CD4-positive, alpha-beta T cell treated with Interleukin-21 for 1 hour (primary cell): Measurements from ENCODE around the gene SLC15A5.

Source experiments
- DNase-seq: peaks from one replicate; pipeline ENCODE4 v3.0.0-alpha.2; 2020

SLC15A5 gene, protein sequence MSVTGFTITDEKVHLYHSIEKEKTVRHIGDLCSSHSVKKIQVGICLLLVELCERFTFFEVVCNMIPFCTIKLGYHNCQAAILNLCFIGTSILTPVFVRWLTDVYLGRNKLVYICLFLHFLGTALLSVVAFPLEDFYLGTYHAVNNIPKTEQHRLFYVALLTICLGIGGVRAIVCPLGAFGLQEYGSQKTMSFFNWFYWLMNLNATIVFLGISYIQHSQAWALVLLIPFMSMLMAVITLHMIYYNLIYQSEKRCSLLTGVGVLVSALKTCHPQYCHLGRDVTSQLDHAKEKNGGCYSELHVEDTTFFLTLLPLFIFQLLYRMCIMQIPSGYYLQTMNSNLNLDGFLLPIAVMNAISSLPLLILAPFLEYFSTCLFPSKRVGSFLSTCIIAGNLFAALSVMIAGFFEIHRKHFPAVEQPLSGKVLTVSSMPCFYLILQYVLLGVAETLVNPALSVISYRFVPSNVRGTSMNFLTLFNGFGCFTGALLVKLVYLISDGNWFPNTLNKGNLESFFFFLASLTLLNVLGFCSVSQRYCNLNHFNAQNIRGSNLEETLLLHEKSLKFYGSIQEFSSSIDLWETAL

DNA sequence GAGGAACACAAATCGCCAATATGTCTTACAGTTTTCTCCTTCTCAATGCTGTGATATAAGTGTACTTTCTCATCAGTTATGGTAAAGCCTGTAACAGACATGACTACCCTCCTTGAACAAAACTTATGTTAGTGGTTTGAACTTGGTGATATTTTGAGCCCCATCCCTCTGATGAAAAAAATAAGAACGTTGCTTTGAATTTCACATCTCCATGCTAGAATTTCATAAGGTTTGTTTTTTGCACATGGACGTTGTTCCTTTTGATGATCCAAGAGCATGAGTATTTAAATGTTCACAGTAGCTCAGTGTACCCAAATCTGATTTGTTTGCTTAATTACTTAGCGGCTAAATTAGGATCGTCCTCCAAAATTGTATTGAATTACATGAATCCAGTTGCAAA is at the start of gene SLC15A5:
Gene SLC15A5, minus strand, starts transcription at position 101 of the 400 bp plus-strand sequence. Its CDS starts 0 bp downstream, at position 101.
- DNase-seq, result no peak

DNA sequence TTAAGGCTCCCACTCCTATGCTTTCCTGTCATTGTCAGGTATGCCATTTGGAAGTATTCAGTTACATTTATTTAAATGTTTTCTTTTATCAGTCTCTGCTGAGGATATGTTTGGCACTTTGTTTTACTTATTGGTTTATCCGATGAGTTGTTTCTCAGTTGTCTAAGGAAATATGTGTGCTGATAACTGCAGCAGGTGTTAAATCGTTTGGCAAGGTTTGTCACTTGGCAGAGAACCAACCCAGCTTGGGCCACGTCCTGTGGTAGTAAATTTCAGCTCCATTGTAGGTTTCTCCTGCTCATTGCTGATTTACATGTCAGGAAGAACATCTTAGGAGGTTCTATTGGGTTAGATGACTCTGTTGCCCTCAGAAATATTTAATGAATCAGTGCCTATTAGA is 47.9 kb upstream of the SLC15A5 start:
- DNase-seq, result no peak

DNA sequence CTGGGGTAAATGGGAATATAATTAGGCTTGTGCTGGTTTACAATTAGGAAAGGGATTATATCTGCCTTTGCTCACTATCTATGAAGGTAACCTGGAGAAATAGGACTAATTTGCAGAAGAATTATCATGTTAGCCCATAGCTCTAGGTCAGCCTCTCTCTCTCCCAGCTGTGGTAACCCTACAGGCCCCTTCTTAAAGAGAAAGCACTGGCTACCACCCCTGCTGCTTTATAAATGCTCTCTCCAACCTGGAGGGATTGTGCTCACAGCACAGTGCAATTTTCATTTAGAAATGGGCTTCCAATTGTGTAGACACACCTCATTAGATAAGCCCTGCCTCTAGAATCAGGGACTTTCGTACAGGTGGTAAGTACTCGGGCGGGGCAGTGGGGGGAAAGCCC is 47.3 kb upstream of the SLC15A5 start:
- no peak for DNase-seq

DNA sequence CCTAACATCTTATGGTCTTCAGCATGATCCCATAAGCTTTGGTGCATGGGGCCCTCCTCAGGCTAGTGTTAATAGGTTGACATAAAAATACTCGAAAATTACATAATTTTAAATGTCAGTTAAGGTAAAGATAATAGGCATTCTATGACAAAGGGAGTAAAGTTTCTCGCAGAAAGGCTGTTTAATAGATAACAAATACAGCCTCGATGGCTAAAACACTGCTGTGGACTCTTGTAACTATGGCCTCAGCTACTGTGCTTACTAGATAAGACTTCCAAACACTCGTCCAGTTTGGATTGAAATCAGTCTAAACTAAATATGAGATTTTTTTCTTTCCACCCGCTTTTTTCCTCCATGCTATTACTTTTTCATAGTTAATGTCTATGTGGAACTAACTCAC is 46.8 kb upstream of the SLC15A5 start:
- DNase-seq, result no peak

DNA sequence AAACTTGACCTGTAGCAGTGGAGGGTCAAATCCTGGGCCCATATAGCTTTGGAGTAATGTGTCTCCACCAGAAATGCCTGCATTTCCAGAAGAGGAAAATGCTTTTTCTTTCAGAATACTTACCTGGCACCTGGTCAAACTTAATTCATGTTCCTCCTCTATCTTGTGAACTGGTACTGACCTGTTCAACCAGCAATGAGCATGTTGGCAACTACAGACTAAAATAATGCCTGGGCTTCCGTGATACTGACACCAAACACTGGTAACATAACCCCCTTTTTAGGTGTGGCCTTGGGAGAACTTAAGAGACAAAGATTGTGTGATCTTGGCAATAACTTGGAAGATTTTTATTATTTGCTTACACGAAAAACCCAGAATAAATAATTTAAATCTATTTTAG is 46.2 kb upstream of the SLC15A5 start:
- no peak for DNase-seq

DNA sequence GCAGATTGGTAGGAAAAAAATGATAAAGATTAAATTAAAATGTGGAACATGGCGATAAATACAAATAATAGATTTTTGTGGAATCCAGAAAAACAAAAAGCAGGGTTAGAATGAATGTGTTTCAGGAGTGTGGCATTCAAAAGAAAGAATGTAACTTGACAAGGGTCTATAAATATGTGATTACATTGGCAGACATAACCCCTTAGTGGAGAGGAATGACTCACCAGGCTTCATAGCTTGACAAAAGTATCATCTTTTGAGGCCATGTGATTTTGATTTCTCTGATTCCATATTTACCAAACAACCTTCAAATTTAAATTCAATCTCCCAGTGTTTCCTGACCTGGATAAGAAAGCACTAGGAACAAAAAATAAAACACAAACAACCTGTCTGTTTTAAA is 45.5 kb upstream of the SLC15A5 start:
- no peak for DNase-seq

DNA sequence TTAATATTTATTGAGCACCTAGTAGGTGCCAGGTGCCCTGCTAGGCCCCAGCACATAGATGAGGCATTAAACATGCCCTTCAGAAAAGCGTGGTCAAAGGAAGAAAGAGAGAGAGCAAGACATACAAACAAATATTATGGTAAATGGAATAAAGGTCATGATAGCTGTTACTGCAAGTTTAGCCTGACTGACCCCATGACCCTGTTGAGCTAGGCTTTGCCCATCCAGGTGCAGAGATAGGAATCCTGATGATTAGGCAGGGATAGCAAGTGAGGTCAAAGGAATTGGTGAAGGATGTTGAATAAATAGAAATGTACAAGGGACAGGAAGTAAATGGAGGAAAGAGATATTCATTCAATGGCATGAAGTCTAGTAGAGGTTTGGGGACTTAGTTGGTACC is 33.4 kb upstream of the SLC15A5 start:
- DNase-seq, result no peak

DNA sequence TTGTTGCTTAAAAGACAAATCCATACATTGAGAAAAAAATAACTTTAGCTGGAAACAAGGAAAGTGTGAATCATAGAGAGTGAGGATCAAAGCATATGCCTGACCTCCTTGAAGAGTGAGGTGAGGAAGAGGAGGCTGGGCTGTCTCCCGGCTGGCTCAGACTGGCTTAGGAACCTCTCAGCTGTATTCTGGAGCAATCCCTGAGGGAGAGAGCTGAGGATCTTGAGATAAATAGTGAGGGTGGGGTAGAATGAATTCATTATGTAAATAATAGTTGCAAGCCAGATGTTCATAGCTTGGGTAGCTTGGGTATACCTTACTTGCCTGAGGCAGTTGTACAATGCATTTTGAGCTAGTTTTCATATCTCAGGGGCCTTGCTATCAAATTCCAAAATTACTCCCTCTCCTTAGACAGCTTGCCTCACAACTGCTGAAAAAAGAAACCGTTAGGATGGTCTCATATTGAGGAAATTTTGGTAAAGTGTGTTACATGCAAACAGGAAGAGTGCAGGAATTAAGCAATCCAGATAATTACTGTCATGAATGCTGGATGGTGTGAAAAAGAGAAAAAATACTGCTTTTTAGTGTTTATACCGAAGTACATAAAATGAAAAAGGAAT is 30.5 kb upstream of the SLC15A5 start:
- DNase-seq, result no peak

DNA sequence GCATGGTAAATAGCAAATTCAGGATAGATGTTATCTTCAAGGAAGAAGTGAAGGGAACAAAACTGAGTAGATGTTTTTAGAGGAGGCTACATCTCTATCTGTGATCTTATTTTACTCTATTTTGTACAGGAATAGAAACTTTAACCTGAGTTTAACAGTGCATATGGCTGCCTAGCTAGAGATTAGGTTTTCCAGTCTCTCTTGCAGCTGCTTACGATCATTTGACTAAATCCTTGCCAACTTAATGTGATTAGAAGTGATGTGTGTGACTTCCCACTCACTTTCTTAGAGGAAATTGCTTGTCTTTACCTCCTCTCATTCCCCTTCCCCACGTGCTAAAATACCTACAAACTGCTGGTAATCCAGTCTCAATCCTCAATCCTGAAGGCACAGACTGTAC is 26.5 kb upstream of the SLC15A5 start:
- DNase-seq, result no peak

DNA sequence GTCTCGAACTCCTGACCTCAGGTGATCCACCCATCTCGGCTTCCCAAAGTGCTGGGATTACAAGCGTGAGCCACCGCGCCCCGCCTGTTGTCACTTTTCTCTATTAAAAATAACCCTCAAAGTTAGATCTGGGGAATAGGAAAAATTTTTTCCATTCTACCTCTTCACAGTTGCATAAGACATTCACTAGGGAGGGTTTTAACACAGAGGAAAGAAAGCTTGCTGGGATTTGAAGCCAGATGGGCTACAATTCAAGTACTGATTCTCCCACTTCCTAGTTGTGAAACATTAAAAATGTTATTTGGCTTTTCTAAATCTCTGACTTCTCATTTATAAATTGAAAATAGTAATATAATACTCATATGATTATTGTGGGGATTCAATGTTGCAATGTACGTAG is 23.3 kb upstream of the SLC15A5 start:
- no peak for DNase-seq

DNA sequence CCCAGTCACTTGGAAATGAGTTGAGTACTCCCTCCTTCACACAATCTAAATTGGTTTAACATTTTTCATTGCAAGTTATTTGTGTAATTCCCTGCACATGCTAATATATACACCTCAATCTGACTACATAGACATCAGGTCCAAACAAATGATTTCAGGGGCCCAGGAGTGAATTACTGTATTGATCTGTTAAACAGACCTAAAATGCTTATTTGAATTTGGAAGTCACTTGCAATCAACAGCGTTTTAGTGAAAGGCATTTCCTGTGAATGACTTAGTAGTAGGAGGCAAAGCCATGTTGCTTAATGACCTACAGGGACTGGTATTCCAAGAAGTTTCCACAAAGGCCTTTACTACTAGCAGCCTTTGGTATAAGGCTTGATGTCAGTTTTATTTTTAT is 22.6 kb upstream of the SLC15A5 start:
- no peak for DNase-seq

DNA sequence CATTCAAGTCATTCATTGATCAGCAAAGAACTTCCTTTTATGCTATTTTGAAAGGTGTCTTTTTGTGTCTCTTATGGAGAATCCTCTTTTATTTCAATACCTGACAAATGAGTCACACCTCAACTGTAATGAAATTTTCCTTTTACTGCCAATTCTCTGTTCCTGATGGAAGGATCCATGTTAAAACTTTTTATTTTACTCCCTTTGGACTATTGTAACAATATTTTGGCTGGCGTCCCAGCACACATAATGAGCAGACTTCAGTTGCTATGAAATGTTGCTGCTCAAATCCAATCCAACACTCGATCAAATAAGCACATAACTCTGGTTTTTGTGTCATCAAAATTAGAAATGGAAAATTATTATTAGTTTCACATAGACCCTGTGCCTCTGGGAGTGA is 21.9 kb upstream of the SLC15A5 start:
- DNase-seq, result no peak

DNA sequence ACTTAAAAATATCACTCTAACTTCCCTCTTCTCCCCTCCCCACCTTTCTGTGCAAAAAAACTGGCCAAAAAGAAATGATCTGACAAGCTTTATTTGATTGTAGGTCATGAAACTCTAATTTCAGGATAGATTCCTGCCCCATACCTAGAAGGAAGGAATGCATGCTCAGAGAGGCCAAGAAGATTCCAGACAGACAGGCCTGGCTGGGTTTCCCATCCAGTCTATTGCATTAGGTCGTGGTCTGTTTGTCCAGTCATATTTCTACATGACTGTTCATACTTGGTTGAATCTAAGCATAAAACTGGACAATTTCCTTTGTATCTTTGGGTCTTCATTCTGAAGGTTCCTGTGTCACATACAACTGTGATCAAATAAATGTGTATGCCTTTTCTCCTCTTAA is 20.0 kb upstream of the SLC15A5 start:
- DNase-seq, result no peak

DNA sequence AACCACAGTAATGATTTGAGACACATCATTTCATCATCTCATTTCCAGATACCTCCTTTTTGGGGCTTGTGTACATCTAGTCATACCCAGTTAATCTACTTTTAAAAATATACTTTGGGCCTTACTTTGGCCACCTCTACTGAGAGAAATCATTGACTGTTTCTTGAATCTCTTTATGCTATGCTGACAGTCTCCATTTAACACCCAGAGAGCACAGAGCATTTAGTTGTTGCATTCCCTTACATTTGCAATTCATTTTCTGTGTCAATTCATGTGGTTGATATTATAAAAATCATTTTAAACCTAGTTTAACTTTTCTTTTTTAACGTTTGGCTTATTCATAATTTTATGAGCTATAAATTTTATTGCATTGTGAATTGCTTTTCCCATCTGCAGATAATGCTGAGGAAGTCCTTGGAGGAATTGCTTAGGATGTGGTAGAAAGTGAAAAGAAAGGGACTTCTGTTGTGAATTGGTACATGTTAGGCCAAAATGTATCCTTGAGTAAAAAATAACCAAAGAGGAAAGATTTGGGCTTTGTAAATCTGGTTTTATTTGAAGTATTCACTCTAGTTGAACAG is 17.0 kb upstream of the SLC15A5 start:
- DNase-seq, result no peak

DNA sequence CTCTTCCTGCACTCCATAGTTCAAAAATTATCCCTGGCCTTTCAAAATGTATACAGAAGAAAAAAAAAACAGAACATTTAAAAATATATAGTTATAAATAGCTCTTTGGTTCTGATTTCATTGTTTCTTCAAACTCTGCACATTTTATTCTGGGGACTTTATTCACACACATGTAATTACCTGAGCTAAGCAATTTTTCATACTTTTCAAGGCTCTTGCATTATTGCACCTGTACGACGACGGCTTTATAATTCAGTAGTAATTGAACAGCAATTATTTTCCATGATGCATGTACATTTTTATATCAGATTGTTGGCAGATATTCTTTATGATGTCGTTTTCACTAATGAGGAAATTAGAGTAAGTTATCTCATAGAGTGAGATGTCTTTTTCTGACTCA is 13.5 kb upstream of the SLC15A5 start:
- DNase-seq, result no peak

DNA sequence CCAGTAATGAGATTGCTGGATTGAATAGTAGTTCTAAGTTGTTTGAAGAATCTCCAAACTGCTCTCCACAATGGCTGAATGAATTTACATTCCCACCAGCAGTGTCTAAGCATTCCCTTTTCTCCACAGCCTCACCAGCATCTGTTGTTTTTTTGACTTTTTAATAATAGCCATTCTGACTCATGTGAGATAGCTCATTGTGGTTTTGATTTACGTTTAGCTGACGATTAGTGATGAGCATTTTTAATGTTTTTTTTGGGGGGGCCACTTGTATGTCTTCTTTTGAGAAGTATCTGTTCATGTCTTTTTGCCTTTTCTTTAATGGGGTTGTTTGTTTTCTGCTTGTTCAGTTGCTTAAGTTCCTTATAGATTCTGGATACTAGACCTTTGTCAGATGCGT is 8.1 kb upstream of the SLC15A5 start:
- DNase-seq, result no peak

DNA sequence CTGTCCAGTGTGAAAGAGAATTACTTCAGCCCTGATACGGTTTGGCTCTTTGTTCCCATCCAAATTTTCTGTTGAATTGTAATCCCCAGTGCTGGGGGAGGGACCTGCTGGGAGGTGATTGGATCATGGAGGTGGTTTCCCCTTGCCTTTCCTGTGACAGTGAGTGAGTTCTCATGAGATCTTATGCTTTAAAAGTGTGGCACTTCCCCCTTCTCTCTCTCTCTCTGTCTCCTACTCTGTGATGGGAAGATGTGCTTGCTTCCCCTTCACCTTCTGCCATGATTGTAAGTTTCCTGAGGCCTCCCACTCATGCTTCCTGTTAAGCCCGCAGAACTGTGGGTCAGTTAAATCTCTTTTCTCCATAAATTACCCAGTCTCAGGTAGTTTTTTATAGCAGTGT is 5.5 kb upstream of the SLC15A5 start:
- no peak for DNase-seq

DNA sequence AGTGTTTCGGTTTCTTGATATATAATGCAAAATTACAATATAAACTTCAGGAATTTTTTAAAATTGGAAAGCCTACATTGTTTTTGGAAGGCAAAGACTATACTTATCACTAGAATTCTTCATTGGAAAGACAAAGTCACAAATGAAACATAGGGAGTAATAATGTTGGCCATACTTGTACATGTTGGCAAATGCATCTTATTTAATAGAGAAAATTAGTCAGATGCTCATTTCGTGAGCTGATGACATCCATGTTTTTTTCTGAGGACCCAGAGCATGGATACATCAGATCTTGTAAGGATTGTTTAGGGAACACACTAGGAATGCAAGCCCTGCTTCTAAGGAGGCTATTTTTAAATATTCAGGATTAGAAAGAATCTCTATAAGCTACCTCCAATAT is 4.6 kb upstream of the SLC15A5 start:
- no peak for DNase-seq

DNA sequence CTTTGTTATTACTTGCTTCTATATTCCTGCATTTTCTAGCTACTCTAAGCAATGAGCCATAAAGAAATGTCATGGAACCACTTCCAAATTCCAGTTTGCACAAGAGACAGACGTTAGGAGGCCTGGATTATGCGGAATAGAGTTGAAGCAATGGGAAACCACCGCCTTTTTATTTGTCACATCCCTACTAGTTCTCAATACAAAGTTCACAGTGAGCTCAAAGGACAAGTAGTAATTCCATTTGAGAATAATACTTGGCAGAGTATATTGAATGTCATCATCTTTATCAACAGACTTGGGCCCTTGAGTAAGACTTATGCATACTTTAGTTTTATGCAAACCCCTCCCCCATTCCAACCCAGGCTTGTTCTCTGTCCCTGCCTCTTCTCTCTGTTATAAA is 3.7 kb upstream of the SLC15A5 start:
- no peak for DNase-seq

DNA sequence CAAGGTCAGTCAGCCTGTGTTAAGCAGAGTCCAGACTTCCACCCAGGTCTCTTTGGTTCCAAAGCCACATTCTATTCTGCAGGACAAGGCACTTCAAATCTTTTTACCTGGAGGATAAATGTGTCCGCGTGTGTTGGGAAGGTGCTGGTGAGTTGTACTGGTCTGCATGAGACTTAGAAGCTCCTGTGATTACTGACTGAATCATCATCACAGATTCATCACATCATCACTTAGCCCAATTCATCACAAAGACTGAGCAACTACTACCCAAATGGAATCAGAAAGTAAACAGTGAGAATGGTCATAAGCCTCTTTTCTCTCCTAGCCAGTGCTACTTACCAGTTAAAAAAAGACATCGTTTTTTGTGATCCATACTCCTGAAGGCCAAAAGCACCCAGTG is 5.3 kb downstream of the SLC15A5 start:
- DNase-seq, result no peak

DNA sequence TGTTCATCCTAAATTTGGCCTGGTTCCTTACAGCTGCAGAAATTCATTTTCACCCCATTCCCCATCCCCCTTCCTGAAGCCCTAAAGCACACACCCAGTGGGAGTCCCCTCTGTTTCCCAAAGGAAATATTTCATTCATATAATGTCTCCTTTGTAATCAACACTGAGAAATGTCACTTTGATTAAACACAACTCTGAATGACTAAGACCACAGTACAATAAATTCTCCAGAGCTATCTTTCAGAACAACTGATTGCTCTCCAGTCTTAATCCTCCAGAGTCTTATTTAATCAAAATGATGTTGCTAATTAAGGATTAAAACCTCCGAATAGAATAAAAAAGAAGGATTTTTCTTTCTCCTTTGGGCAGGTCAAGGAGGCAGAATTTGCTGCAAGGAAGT is 6.4 kb downstream of the SLC15A5 start:
- no peak for DNase-seq

DNA sequence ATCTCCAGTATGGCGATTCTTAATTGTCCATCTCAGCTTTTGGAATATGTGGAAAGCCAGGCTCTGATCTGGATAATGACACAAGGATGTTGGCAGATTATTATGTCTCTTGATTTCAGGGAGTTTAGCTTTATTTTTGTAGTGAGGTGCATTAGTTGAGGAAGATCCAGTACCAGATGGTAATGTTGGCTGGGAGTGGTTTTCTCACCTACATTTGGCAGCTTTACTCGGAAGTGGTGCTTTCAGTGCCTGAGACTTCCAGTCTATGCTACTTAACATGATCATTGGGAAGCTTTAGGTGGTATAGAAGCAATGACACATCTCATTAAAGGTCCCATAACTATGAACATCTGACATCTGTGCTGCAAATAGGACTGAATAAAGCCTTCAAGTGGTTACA is 7.5 kb downstream of the SLC15A5 start:
- no peak for DNase-seq

DNA sequence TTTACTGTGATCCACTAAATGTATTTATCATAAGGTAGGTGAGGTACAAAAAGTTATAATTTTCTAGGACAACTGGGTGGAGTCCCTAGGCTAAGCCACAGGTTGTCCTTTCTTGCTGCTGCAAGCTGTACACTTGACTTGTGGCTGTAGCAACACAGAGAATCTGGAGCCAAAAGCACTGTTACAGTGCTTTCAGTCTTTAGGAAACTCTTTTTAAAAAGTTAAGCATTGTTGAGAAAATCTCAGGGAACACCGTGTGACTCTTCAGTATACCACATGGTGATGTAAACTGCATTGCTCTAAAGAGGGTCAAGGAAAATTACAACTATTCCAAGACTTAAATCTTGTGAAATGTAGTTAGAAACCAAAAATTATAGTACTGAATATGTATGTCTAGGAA is 11.4 kb downstream of the SLC15A5 start:
- no peak for DNase-seq

DNA sequence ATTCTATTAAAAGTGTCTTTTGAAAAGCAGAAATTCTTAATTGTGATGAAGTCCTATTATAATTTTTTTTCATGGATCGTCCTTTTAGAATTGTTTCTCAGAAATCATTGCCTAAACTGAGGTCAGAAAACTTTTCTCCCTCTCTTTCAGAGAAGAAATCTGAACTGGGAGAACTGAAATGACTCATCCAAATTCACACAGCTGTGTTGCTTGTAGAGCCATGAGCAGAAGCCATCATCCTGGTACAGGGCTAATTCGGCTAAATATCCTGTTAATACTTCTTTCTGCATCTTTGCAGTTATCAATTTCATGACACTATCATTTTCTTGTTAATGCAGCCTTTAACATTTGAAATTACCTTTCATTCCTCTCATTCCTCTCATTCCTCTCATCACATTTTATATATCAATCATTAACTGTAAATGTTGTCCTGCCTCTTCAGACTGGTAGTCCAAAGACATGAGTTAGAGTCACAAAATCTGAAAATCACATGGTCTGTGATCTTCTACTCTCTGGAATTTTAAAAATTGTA is 15.5 kb downstream of the SLC15A5 start:
- DNase-seq, result no peak
